HG03103 (cell line): ENCODE results near the gene TIMMDC1.

Source experiments
- ATAC-seq: cut with Tn5 transposase; IDR thresholded peaks from one replicate; pipeline ENCODE4 v1.9.1; 2021; ENCODE audit warnings: low read depth; ENCODE audit not compliant: unreplicated experiment

The TIMMDC1 gene

GRCh38 chr3:119498186-119499011, at the start of gene TIMMDC1:
Gene TIMMDC1 (plus strand): TSS chr3:119498547. CDS start chr3:119498734, 187 bp downstream.
- ATAC-seq = peak; percentile 98

- no peak for ATAC-seq
Measured at GRCh38 chr3:119453822-119454221, 44.5 kb upstream of the TIMMDC1 start.

- no peak for ATAC-seq
Measured at GRCh38 chr3:119456469-119456868, 41.9 kb upstream of the TIMMDC1 start.

GRCh38 chr3:119457246-119457645, 41.1 kb upstream of the TIMMDC1 start:
- ATAC-seq = no peak

GRCh38 chr3:119463171-119464169, 34.9 kb upstream of the TIMMDC1 start, which contains the start of gene TMEM39A:
Gene TMEM39A (minus strand): TSS chr3:119463615. CDS start chr3:119462074, 1,541 bp downstream.
- peak; percentile 91 for ATAC-seq

- no peak for ATAC-seq
Measured at GRCh38 chr3:119468041-119468440, 30.3 kb upstream of the TIMMDC1 start.

- ATAC-seq = no peak
Measured at GRCh38 chr3:119469418-119470189, 28.7 kb upstream of the TIMMDC1 start.

- no peak for ATAC-seq
Measured at GRCh38 chr3:119470866-119471265, 27.5 kb upstream of the TIMMDC1 start.

- ATAC-seq = no peak
Measured at GRCh38 chr3:119481079-119481478, 17.3 kb upstream of the TIMMDC1 start.

GRCh38 chr3:119483101-119483500, 15.2 kb upstream of the TIMMDC1 start:
- no peak for ATAC-seq

- no peak for ATAC-seq
Measured at GRCh38 chr3:119485563-119485962, 12.8 kb upstream of the TIMMDC1 start.

- ATAC-seq = no peak
Measured at GRCh38 chr3:119490153-119490552, 8.2 kb upstream of the TIMMDC1 start.

GRCh38 chr3:119492128-119492527, 6.2 kb upstream of the TIMMDC1 start:
- no peak for ATAC-seq

- no peak for ATAC-seq
Measured at GRCh38 chr3:119492810-119493209, 5.5 kb upstream of the TIMMDC1 start.

- no peak for ATAC-seq
Measured at GRCh38 chr3:119494597-119494996, 3.8 kb upstream of the TIMMDC1 start.

- ATAC-seq = no peak
Measured at GRCh38 chr3:119497820-119498185, 544 bp upstream of the TIMMDC1 start.

GRCh38 chr3:119500265-119500664, 1.9 kb downstream of the TIMMDC1 start:
- ATAC-seq = no peak

GRCh38 chr3:119500901-119501300, 2.6 kb downstream of the TIMMDC1 start:
- ATAC-seq = no peak

GRCh38 chr3:119506631-119507030, 8.3 kb downstream of the TIMMDC1 start:
- no peak for ATAC-seq

GRCh38 chr3:119507404-119507803, 9.1 kb downstream of the TIMMDC1 start:
- ATAC-seq = no peak
